HG03432 (cell line): Measurements from ENCODE around the gene ADAT1.
A peak's percentile ranks its signal among the peaks of the same experiment; 100 is the strongest.

Experiments used
- ATAC-seq: cut with Tn5 transposase; IDR thresholded peaks from one replicate; pipeline ENCODE4 v1.9.1; 2021; ENCODE audit warnings: mild to moderate bottlenecking, moderate library complexity; ENCODE audit not compliant: unreplicated experiment

Gene ADAT1

DNA sequence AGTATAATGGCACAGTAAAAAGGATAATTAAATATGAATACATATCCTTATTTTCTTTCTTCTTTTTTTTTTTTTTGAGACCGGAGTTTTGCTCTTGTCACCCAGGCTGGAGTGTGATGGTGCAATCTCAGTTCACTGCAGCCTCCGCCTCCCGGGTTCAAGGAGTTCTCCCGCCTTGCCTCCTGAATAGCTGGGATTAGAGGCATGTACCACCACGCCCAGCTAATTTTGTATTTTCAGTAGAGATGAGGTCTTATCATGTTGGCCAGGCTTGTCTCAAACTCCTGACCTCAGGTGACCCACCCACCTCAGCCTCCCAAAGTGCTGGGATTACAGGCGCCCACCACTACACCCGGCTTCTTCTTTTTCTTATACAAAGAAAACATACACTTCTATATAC is 44.9 kb downstream of the ADAT1 start:
- ATAC-seq, result no peak

DNA sequence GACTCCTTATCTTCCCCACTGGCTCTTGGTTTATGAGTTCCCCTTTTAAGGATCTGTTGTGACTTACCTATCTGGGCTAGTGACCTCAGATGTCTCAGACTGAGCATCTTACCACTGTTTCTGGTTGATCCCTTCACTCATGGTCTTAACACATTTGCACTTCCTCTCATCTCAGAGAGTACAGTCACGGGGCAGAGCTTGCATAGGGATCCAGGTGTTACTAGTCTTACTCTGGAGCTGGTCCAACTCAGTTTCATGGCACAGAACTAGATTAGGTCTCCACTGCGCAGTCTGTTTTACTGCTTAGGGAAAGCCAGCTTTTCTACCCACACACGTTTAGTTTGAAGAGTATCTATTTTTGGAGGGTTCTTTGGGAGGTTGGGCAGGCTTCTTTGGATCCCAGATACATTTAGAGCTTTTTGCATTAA is 46.7 kb downstream of the ADAT1 start:
- peak; percentile 65 for ATAC-seq

DNA sequence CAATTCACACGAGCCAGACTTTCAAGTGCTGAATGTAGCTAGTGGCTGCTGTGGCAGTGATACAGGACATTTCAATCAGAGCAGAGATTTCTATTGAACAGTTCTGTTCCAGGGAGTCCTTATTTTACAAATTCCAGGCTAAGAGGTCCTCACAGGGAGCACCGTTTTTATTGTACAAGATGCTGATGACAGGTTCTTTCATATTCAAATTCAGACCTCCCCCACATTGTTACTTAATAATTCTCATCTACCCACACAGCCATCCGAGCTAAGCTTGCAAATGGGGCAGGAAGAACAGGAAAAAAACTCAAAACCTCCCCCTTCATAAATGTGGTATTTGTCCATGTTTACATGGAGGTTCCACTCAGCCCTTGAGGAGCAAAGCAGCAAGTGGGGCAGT is 47.1 kb downstream of the ADAT1 start:
- no peak for ATAC-seq

DNA sequence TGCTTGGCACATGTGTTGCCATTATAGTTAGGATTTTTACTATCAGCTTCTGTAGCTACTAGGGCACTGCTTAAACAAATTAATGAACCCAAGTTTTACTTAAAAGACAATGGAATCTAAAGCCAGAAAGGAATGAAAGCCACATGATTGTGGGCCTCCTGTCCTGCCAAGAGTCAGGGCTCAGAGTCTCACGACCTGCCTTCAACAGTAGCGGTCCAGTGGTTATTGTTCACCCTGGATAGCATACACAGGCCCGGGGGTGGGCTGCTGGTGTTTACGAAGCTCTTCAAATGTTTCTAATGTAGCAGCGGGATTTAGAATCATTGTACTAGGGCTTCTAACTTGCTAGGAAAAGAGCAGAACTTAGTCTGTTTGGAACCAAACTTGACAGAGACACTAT is 49.1 kb downstream of the ADAT1 start:
- ATAC-seq, result no peak

DNA sequence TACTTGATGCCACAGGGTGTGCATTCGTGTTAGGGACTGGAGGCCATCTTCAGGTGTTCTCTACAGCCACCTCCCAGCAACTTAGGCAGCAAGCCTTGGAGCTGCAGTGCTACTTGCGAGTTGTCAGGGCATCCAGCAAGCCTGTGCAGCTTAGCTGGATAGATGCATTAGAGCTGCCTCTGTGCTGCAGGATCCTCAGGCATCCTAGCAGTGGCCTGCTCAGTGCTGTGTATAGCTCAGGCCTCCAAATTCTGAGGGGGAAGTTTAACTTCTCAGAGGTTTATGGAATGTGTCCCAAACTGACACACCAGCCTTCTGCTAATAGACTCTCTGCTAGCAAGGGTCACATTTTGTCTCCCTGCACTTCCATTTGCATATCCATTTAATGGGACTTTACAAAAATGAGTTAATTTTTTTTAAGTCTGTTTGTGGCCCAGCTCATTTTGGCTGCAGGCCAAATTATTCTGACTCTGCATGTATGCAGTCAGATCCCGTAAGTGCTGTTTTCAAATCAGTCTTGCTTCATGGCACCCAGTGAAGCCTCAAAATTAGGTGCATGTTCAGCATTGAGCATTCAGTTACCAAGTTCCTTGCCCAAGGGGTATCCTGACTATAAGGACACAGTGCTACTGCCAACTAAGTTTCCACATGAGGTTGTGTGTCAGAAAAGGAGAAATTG is 50.1 kb downstream of the ADAT1 start:
- no peak for ATAC-seq

DNA sequence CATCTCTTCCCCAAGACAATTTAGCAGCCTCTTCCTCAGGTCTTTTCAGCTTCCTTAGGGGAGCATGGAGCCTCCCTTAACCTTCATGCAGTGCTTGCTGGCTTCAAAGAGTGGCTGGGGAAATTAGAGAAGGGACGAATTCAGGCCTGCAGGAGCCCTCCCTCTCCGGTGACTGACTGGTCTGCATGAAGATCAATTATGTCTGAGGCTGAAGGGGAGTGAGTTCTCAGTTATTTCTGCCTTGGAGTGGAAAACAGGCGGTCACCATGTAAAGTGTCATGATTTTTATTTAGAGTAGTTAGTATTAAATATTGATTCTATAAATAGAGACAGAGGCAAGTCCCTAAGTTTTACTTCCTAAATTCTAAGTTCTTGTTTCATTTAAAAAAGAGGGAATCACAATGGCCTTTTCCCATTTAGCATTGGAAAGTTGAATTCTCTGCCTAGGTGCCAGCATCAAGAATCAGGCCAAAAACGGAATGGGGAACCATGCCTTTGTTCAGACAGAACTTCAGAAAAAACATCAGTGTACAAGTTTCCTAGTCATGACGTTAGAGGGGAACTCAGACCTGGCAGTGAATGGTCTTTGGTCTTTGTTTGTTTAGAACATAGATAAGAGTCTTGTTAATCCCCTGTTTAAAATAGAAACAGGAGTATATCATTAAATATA is 52.5 kb downstream of the ADAT1 start:
- no peak for ATAC-seq

DNA sequence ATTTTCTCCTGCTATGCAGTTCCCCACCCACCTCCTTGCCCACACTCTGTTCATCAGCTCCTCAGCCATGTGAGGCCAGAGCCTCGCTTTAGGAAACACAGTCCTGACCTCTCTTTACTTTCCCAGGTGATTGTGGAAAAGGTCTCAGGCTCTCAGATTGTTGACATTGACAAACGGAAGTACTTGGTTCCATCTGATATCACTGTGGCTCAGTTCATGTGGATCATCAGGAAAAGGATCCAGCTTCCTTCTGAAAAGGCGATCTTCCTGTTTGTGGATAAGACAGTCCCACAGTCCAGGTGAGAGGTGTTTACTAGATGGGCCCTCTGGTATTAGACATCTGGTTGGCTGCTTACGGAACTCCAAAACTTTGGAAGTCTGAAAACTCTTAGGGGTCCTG is 55.2 kb downstream of the ADAT1 start:
- no peak for ATAC-seq

DNA sequence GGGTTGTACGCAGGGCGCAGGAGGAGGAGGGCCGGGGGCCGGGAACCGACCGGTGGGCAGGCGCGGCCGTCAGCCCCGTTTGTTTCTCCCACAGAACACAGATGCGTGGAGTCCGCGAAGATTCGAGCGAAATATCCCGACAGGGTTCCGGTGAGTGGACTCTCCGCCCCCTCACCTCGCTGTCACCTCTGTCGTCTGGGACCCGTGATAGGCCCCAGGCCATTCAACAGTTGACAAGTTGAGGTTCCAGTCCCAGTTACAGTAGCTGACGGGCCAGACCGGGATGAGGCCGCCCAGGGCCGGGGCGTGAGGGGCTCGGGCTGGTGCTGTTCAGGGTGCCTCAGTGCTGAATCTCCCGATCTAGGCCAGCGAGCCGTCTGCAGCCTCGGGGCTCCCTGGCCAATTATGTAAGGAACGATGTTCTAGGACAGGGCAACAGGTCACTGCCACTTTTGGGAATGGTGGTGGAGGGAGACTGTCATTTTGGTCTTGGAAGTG is 56.3 kb downstream of the ADAT1 start:
- peak; percentile 2 for ATAC-seq

DNA sequence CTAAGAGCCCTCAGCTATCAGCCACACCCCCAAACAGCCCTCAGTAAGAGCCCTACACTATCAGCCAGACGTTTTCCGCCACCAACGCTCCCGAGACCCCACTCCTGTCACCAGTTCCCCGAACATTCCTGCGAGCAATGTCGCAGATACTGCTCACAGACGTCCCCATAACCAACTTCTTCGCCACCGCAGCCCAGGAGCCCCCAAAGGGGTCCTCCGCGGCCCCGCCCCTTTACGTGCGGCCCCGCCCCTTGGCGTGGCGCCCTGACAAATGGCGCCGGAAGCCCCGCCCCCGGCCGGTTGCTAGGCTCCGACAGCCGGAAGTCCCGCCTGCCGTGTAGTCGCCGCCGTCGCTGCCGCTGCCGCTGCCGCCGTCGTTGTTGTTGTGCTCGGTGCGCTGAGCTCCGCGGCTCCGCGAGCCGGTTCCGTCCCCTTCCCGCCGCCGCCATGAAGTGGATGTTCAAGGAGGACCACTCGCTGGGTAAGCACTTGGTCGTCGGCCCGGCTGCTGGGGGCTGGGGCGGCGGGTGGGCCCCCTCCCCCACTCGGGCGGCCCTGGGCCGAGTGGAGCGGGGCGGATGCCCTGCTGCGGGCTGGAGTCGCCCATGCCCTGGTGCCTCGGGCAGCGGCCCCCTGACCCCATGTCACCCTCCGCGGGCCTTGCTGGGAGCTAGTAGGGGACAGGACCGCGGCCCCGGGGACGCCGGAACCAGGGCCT is 56.9 kb downstream of the ADAT1 start, which contains the start of gene GABARAPL2:
TSS of gene GABARAPL2 (plus strand) at position 340 of the 718 bp plus-strand sequence. CDS start at position 448, 108 bp downstream.
- ATAC-seq, result peak; percentile 80

DNA sequence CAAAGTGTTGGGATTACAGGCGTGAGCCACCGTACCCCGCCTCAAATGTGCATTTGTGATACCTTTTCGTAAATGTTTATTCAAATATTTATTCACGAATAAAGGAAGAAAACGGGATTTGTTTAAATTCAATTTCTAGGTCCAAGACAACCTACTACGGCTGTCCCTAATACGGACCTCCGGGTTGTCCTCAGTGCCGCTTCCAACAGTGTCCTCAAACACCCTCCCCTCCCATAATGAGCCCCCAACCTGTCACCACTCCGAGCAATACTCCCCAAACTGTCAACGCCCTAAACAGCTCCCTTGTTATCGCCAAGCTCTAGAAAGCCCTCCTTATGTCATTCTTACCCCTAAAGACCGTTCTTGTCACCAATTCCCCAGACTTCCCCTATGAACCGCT is 57.4 kb downstream of the ADAT1 start:
- peak; percentile 1 for ATAC-seq

DNA sequence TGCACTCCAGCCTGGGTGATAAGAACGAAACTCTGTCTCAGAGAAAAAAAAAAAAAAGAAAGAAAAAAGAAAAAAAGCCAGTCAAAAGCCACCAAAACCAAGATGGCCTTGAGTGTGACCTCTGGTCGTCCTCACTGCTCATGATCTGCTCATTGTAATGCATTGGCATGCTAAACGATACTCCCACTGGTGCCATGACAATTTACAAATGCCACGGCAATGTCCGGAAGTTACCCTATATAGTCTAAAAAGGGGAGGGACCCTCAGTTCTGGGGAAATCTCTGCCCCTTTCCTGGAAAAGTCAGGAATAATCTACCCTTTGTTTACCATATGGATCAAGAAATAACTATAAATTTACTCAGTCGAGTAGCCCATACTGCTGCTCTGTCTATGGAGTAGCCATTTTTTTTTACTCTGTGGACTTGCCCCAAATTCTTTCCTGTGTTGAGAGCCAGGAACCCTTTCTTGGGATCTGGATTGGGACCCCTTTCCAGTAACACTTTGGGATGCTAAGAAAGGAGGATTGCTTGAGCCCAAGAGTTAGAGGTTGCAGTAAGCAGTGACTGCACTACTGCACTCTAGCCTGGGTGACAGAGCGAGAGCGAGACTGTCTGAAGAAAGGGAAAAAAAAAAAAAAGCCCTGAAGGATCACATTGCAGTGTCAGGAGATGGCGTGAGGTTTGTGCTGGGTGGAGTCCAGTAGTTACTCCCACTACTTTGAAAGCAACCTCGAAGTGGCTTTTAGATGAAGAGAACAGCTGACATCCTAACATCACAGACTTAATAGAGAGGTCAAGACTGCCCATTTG is 63.3 kb downstream of the ADAT1 start:
- ATAC-seq, result no peak

DNA sequence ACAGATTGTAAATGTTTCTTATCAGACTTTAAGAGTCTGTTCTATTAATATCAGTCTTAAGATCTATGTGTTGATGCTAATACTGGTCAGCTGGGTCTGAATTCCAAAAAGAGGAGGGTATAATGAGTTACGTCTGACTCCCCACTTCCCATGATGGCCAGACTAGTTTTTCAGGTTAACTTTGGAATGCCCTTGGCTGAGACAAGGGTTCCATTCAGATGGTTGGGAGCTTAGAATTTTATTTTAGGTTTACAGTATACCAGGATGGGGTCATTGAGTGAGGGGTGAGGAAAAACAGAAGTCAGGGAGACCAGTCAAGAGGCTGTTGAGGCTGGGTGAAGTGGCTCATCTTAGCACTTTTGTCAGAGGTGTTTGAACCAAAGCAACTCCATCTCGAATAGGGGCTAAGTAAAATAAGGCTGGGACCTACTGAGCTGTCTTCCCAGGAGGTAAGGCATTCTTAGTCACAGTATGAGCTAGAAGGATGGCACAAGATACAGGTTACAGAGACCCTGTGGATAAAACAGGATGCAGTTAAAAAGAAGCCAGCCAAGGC is 64.2 kb downstream of the ADAT1 start:
- no peak for ATAC-seq

DNA sequence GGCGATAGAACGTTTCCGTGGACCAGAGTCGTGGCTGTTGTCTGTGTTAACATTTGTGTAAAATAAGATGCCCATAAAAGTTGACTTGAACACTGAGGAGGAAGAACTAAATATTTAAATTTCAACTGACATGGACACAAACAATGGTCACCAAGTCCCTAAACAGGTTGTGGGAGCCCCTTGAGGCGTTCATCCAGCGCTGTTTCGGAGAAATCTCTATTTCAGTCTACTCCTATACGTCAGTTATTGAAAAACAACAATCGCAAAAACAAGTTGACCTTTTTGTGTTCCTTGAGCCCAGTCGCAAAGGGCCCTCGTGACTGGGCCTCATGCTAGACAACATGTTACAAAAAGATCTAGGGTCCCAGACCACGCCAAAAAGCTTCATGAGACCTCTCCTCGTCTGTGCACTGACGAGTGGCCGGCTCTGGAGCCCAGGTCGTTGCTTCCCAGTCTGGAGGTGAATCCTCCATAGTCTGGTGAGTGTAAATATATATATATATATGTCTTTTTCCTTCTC is 66.6 kb downstream of the ADAT1 start:
- ATAC-seq, result no peak

DNA sequence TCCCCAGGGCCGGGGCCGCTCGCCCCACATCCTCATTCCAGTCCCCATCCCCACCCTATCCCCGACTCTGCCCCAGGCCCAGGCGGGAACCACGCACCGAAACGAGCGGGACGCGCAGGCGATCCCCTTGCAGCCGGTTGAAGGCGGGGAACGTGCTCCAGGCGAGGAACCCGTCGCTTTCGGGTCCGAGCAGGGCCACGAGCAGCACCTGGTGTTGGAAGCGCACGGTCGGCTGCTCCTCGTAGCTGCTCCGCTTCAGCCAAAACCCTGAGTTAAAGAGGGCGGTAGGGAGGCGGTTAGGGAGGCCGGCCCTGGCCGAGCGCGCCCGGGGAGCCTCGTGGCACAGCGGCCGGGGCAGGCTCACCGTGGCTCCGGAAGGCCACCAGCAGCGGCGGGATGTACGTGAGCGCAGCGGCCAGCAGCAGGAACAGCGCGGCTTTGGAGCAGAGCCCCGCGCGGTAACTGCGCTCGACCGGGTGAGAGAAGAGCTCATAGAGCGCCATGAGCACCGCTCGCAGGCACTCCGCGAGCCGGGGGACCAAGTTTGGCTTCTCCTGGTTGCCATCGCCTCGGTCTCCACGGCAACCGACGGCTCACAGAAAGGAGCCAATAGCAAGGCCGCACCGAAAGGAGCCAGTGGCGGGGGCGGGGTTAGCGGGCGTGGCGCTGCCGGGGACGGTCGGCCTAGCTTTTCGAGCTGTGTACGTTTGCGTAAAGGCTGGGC is 67.2 kb downstream of the ADAT1 start, which contains the start of gene TMEM231:
TSS of gene TMEM231 (minus strand) at position 546 of the 724 bp plus-strand sequence. CDS start at position 503, 43 bp downstream.
- peak; percentile 97 for ATAC-seq

DNA sequence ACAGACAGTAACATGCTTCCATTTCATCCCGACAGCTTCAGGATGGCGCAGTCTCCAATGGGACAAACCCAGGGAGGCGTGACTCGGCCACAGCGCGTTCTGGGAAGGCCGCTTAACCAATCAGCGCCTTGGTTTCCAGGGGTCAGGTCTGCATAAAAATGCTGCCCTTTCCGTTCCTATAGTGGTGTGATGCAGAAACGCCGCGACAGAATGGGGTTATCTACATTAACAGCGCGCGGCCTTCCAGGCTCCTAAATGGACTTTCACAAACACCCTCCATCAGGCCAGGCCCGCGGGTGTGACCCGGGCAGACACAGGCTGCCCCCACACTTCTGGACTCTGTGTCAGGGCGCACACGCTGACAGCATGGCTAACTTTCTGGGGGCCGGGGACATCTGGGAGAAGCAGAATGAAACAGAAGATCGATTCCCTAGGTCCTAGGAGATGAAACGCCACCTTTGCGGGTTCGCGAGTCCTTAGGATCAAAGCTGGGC is 67.8 kb downstream of the ADAT1 start:
- ATAC-seq, result peak; percentile 28

DNA sequence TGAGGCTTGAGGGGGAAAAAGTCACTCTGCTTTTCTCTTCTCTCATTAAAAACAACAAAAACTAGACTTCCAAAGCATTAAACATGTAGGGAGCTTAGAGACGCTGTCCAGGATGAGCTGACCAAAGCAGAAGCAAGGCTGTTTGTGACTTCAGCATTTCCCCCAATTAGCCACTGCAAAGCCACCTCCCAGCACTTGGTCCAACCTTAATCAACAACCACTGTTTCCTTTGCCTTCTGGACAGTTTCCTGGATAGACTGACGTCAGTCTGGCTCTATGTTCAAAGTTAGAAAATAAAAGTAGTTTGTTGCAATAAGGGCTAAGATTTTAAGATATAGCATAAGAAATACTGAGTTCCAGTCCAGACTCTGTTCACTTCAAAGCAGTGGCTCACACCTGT is 70.1 kb downstream of the ADAT1 start:
- no peak for ATAC-seq

DNA sequence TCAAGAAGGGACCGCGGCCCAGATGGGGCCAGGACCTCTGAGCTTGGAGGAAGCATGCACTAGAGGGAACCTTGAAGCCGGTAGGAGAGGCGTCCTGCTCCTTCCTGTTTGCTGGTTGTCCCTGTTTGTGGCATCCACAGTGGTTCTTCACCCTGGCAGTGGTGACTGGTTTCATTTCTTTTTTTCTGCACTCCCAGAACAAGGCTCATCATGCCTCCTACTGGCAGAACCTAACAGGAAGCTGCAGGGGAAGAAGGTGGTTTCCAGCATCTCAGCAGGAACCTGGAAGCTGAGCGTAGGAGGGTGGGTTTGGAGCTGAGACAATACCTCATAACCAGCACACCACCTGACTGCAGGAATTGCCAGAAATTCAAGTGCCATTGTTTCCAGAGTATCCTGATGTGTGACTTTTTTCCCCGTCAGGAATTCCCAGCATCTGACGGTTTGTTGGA is 72.8 kb downstream of the ADAT1 start:
- ATAC-seq, result peak; percentile 89
